KOPT-K1 (cell line): Measurements from ENCODE around the gene MUC12.
"Not testable (repeated sequence)": the region's sequence is repeated elsewhere in the genome, so short reads cannot be mapped to it uniquely, and the experiment has no call there.

Source experiments
- H3K27ac ChIP-seq: fragments of 200-600 bp; sonication (generic); 2 replicates; pipeline ENCODE4 v1.5.1; 2016; ENCODE audit warnings: antibody characterized with exemption, mild to moderate bottlenecking, low read depth, low read length; ENCODE audit not compliant: poor library complexity, severe bottlenecking
- H3K36me3 ChIP-seq: fragments of 200-600 bp; sonication (generic); 2 replicates; pipeline ENCODE4 v1.5.1; 2017; ENCODE audit warnings: antibody characterized with exemption, mild to moderate bottlenecking, low read length, moderate library complexity; ENCODE audit not compliant: insufficient read depth
- H3K9me3 ChIP-seq: fragments of 200-600 bp; sonication (generic); 2 replicates; pipeline ENCODE4 v1.5.1; 2017; ENCODE audit warnings: antibody characterized with exemption, low read length, mild to moderate bottlenecking; ENCODE audit not compliant: insufficient read depth, poor library complexity, severe bottlenecking

Gene MUC12

DNA sequence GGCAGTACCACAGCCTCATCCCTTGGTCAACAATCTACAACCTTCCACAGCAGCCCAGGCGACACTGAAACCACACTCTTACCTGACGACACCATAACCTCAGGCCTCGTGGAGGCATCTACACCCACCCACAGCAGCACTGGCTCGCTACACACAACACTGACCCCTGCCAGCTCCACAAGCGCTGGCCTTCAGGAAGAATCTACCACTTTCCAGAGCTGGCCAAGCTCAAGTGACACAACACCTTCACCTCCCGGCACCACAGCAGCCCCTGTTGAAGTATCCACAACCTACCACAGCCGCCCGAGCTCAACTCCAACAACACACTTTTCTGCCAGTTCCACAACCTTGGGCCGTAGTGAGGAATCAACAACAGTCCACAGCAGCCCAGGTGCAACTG lies 25.3 kb downstream of the MUC12 start:
- not testable (repeated sequence) for H3K9me3 ChIP-seq

DNA sequence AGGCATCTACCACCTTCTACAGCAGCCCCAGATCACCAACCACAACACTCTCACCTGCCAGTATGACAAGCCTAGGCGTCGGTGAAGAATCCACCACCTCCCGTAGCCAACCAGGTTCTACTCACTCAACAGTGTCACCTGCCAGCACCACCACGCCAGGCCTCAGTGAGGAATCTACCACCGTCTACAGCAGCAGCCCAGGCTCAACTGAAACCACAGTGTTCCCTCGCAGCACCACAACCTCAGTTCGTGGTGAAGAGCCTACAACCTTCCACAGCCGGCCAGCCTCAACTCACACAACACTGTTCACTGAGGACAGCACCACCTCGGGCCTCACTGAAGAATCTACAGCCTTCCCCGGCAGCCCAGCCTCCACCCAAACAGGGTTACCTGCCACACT lies 29.2 kb downstream of the MUC12 start:
- not testable (repeated sequence) for H3K36me3 ChIP-seq, H3K9me3 ChIP-seq, H3K27ac ChIP-seq

More for the DNA sequence above, 25.3 kb downstream of the MUC12 start:
- not testable (repeated sequence) for H3K27ac ChIP-seq, H3K36me3 ChIP-seq

DNA sequence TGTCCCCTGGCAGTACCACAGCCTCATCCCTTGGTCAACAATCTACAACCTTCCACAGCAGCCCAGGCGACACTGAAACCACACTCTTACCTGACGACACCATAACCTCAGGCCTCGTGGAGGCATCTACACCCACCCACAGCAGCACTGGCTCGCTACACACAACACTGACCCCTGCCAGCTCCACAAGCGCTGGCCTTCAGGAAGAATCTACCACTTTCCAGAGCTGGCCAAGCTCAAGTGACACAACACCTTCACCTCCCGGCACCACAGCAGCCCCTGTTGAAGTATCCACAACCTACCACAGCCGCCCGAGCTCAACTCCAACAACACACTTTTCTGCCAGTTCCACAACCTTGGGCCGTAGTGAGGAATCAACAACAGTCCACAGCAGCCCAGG lies 30.0 kb downstream of the MUC12 start:
- H3K9me3 ChIP-seq, H3K27ac ChIP-seq, H3K36me3 ChIP-seq: not testable (repeated sequence)

DNA sequence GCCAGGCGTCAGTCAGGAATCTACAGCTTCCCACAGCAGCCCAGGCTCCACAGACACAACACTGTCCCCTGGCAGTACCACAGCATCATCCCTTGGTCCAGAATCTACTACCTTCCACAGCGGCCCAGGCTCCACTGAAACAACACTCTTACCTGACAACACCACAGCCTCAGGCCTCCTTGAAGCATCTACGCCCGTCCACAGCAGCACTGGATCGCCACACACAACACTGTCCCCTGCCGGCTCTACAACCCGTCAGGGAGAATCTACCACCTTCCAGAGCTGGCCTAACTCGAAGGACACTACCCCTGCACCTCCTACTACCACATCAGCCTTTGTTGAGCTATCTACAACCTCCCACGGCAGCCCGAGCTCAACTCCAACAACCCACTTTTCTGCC lies 30.7 kb downstream of the MUC12 start:
- not testable (repeated sequence) for H3K36me3 ChIP-seq, H3K27ac ChIP-seq, H3K9me3 ChIP-seq

DNA sequence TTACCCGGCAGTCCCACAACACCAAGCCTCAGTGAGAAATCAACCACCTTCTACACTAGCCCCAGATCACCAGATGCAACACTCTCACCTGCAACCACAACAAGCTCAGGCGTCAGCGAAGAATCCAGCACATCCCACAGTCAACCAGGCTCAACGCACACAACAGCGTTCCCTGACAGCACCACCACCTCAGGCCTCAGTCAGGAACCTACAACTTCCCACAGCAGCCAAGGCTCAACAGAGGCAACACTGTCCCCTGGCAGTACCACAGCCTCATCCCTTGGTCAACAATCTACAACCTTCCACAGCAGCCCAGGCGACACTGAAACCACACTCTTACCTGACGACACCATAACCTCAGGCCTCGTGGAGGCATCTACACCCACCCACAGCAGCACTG lies 33.0 kb downstream of the MUC12 start:
- H3K9me3 ChIP-seq, result not testable (repeated sequence)

DNA sequence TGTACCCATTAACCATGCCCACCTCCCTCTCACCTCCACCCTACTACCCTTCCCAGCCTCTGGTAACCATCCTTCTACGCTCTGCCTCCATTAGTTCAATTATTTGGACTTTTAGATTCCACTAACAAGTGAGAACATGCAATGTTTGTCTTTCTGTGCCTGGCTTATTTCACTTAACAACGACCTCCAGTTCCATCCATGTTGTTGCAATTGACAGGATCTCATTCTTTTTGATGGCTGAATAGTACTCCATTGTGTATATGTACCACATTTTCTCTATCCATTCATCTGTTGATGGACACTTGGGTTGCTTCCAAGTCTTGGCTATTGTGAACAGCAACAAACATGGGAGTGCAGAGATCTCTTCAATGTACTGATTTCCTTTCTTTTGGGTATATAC lies 38.0 kb downstream of the MUC12 start:
- H3K36me3 ChIP-seq, H3K9me3 ChIP-seq, H3K27ac ChIP-seq: not testable (repeated sequence)

More for the DNA sequence above, 33.0 kb downstream of the MUC12 start:
- not testable (repeated sequence) for H3K27ac ChIP-seq, H3K36me3 ChIP-seq

DNA sequence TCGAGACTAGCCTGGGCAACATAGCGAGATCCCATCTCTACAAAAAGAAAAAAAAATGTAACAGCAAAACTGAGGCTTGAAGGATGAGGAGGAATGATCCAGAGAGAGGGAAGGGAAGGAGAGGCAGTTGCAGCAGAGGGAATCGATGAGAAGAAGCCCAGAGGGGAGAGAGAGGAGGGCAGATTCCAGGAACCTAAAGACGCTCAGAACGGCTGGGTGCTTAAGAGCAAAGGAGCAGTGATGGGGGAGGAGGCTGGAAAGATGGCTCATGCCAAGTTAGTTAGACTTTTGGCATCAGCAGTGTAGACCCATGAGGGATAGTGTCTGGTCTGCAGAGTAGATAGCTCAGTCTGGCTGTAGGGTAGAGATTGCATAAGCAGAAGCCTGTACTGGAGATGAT lies 40.3 kb downstream of the MUC12 start:
- Histone ChIP-seq H3K27ac (no peak overlapping the region), H3K36me3 (no peaks in the 10 kb centered on the region), H3K9me3 (no peaks in the 10 kb centered on the region)

DNA sequence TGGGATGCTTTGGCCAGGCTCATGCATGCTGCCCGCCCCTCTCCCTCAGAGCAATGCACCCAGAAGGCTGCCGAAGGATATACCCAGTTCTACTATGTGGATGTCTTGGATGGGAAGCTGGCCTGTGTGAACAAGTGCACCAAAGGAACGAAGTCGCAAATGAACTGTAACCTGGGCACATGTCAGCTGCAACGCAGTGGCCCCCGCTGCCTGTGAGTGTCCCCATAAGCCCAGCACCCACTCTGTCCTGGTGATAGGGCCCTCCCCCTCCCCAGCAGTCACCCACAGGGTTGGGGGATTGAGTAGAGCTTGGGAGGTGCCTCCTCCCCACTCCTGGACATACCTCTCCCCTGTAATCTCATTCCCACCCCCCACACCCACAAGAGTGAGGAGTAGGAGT lies 43.6 kb downstream of the MUC12 start:
- Histone ChIP-seq H3K36me3 (no peaks in the 10 kb centered on the region), H3K9me3 (no peaks in the 10 kb centered on the region), H3K27ac (no peak overlapping the region)

DNA sequence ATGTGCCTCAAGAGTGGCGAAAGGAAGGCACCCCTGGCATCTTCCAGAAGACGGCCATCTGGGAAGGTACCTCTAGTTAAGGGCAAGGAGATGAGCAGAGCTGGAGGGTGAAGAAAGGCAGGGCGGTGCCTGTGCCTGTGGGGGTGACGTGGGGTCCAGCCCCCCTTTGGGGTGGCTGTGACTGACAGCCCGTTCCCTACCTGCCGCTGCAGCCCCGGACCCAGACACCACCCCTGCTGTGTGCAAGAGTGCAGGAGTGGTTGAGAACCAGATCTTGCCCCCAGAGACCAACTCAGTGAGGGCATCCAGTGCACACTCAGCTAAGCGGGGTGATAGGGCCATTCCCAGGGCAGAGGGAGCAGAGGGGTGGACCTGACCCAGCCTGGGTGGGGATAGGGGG lies 46.3 kb downstream of the MUC12 start:
- no peak overlapping the region for H3K27ac ChIP-seq
- no peaks in the 10 kb centered on the region for H3K36me3 ChIP-seq
- no peaks in the 10 kb centered on the region for H3K9me3 ChIP-seq

DNA sequence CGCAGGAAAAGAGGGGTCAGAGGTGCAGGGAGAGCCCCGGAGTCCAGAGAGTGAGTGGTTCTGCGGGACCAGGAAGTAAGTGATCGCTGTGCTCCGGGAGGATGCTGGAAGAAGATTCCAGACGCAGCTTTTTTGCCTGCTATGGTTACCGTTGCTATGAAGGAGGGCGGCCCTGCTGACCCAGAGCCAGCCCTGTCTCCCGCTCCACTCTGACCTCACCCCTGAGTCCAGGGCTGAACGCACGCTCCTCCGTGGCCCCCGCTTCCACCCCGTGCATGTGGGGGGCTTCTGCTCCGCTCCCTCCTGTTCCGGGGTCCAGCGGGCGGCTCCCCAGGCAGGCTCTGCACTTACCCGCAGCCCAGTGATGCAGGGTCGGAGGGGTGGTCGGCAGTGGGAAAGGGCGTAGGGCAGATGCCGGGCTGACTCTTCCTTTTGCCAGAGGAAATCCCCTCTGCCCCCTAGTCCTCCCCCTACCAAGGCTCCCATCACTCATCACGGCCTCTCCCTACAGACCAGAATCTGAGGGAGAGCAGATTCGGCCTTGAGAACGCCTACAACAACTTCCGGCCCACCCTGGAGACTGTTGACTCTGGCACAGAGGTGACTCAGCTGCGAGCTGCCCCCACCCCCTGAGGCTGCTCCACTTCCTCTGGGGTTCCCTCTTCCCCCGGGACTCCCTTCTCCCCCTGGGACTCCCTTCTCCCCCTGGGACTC lies 47.9 kb downstream of the MUC12 start:
- no peak overlapping the region for H3K27ac ChIP-seq
- no peaks in the 10 kb centered on the region for H3K9me3 ChIP-seq
- H3K36me3 ChIP-seq, result no peaks in the 10 kb centered on the region

DNA sequence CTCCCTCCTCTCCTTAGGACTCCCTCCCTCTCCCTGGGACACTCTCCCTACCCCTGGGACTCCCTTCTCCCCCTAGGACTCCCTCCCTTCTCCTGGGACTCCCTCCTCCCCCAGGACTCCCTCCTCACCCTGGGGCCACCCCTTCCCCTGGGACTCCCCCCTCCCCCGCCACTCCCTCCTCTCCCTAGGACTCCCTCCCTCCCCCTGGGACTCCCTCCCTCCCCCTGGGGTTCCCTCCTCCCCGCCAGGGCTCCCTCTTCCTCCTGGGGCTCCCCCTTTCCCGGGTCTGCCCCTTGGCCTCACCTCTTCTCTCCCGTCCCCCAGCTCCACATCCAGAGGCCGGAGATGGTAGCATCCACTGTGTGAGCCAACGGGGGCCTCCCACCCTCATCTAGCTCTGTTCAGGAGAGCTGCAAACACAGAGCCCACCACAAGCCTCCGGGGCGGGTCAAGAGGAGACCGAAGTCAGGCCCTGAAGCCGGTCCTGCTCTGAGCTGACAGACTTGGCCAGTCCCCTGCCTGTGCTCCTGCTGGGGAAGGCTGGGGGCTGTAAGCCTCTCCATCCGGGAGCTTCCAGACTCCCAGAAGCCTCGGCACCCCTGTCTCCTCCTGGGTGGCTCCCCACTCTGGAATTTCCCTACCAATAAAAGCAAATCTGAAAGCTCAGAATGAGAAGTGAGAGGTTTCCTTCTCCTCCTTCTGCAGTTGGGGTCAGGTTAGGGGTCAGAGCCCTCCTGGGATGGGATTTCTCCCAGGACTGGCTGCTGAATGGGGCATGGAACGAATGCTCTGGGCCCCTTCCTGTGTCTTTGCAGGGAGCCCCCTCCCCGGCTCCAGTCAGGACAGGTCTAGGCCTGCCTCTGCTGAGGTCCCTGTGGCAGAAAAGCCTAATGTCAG lies 49.2 kb downstream of the MUC12 start:
- H3K27ac ChIP-seq, result no peak overlapping the region
- no peaks in the 10 kb centered on the region for H3K36me3 ChIP-seq
- no peaks in the 10 kb centered on the region for H3K9me3 ChIP-seq

DNA sequence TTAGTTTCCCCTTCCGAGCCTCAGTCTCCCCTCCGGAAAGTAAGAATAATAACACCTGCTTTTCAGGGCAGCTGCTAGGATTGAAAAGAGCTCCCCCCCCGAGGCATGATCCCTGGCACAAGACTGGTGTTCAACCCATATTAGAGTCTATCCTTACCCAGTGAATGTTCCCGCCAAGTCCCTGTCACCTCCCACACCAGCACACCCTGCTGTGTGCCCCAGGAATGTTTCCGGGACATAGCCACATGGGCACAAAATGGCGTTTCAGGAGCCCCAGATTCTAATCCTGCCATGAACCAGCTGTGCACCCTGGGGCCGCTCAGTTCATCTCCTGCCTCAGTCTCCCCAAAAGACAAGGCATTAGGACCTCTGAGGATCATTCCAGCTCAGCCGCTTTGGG lies 51.1 kb downstream of the MUC12 start:
- Histone ChIP-seq H3K9me3 (no peaks in the 10 kb centered on the region), H3K27ac (no peak overlapping the region), H3K36me3 (no peaks in the 10 kb centered on the region)

DNA sequence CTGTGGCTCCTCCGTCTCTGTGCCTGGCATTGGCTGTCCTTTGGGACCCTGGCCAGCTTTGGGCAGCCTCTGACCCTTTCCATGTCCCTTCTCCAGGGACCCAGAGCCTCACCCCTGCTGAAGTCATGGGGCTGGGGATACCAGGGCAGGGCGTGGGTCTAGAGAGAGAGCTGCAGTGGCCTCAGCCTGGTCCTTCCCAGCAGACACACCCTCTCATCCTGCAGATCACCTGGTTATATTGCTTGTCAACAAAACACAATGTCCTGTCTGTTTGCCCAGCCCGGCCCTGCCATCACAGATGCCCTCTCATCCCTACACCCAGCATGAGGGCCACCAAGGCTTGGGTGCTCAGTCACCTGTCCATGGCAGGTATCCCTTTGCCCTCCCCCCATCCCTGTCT lies 52.3 kb downstream of the MUC12 start:
- no peak overlapping the region for H3K27ac ChIP-seq
- no peaks in the 10 kb centered on the region for H3K36me3 ChIP-seq
- no peaks in the 10 kb centered on the region for H3K9me3 ChIP-seq

DNA sequence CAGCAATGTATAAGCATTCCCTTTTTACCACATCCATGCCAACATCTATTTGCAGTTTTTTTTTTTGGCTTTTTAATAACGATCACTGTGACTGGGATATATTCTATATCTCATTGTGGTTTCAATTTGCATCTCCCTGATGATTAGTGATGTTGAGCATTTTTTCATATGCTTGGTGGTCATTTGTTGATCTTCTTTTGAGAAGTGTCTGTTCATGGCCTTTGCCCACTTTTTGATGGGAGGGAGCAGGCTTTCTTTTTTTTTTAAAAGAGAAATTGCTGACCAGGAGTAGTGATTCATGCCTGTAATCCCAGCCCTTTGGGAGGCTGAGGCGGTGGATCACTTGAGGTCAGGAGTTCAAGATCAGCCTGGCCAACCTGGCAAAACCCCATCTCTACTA lies 54.5 kb downstream of the MUC12 start:
- no peaks in the 10 kb centered on the region for H3K9me3 ChIP-seq
- no peaks in the 10 kb centered on the region for H3K36me3 ChIP-seq
- no peak overlapping the region for H3K27ac ChIP-seq

DNA sequence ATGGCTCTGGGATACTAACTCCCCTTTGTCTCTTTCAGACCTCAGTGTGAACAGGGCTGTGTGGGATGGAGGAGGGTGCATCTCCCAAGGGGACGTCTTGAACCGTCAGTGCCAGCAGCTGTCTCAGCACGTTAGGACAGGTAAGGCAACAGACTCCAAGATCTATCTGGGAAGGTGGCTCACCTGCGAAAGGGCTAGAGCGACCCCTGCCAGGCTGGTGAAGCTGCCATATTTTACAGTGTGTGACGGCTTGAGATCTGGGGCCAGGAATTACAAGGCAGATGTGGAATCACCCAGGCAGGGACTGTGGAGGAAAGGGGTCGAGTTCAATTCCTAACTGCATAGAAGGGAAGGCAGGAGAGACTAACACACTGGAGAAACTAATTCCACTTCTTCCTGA lies 61.7 kb downstream of the MUC12 start:
- Histone ChIP-seq H3K36me3 (no peaks in the 10 kb centered on the region), H3K27ac (no peak overlapping the region), H3K9me3 (no peaks in the 10 kb centered on the region)

DNA sequence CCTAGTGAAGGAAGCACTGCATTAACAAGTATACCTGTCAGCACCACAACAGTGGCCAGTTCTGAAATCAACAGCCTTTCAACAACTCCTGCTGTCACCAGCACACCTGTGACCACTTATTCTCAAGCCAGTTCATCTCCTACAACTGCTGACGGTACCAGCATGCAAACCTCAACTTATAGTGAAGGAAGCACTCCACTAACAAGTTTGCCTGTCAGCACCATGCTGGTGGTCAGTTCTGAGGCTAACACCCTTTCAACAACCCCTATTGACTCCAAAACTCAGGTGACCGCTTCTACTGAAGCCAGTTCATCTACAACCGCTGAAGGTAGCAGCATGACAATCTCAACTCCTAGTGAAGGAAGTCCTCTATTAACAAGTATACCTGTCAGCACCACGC lies 66.6 kb downstream of the MUC12 start:
- Histone ChIP-seq H3K27ac (no peak overlapping the region), H3K9me3 (no peaks in the 10 kb centered on the region), H3K36me3 (no peaks in the 10 kb centered on the region)
